ENCODE measurements around the gene ST3GAL4.

DNA sequence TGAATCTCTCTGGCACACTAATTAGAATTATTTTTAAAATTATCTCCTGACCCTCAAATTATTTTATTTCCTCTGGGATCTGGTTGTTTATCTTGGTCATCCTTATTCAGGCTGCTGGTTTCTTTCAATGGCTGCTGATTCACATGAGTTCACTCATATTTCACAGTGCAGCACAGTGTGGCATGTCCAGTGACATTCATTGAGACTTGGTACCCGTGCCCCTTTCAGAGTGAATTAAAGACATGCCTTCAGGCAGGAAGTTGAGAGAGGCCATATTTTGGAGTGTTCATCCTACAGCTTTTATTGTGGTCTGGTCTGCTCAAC, 38.1 kb upstream of the ST3GAL4 start:
- TF ChIP-seq SIN3A (IDR thresholded peaks at IDR 0.05; ENCODE audit: borderline replicate concordance, insufficient read depth, low read length), result no peak
- TF ChIP-seq, protein P1, sequence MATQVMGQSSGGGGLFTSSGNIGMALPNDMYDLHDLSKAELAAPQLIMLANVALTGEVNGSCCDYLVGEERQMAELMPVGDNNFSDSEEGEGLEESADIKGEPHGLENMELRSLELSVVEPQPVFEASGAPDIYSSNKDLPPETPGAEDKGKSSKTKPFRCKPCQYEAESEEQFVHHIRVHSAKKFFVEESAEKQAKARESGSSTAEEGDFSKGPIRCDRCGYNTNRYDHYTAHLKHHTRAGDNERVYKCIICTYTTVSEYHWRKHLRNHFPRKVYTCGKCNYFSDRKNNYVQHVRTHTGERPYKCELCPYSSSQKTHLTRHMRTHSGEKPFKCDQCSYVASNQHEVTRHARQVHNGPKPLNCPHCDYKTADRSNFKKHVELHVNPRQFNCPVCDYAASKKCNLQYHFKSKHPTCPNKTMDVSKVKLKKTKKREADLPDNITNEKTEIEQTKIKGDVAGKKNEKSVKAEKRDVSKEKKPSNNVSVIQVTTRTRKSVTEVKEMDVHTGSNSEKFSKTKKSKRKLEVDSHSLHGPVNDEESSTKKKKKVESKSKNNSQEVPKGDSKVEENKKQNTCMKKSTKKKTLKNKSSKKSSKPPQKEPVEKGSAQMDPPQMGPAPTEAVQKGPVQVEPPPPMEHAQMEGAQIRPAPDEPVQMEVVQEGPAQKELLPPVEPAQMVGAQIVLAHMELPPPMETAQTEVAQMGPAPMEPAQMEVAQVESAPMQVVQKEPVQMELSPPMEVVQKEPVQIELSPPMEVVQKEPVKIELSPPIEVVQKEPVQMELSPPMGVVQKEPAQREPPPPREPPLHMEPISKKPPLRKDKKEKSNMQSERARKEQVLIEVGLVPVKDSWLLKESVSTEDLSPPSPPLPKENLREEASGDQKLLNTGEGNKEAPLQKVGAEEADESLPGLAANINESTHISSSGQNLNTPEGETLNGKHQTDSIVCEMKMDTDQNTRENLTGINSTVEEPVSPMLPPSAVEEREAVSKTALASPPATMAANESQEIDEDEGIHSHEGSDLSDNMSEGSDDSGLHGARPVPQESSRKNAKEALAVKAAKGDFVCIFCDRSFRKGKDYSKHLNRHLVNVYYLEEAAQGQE (IDR thresholded peaks at IDR 0.05; ENCODE audit: insufficient read depth in 1 of 2, low read depth in 2 of 2, low read length in 2 of 2), result no peak

Measured in PFSK-1 (cell line).